NCI-H2107 treated with DMSO at 0.1 percent for 48 hours (cell line): Measurements from ENCODE around the gene ECM2.

Experiments
- DNase-seq: peaks from one replicate; lab custom pipeline; 2025; ENCODE audit not compliant: unreplicated experiment; lab: John Stamatoyannopoulos, UW

Gene ECM2

GRCh38 chr9:92468206-92468605, 67.6 kb downstream of the ECM2 start:
- DNase-seq: no peak

DNA sequence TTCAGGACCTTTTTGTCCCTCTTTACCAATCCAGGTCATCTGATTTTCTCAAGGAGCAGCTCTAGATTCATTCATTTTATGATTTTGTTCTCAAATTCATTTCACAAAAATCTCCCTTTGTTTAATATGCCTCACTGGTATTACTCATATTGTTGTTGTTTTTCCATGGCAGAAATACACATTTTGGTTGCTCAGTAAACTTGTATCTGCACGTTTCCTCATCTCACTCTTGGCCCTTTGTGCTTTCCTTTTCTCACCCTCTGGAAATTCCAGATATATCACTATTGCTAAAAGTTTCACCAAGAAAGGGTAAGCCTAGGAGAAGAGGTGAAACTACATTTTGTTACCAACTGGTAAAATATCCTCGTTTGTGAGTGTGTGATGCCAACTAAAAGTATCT, 68.3 kb downstream of the ECM2 start:
- no peak for DNase-seq

- no peak for DNase-seq
These were observed 68.7 kb downstream of the ECM2 start for GRCh38 chr9:92467041-92467440.

- DNase-seq: no peak
These were observed 71.8 kb downstream of the ECM2 start for GRCh38 chr9:92463984-92464383.

DNA sequence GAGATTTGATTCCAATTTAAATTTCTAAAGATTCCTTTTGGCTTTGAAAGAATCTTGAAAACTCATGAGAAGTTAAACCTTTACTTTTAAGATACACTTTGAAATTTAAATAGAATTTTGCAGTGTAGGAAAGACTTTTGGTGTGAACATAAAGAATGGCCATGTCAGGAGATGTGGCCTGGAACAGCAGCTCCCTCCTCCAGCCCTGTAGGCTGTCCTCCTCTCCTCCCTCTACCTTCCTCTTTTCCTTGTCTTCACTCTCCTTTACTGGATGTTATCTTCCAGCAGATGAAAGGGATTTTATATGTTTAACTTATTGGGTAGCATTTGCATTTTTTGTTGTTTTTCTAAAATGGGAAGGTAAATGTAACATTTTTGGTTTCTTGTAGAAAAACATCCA, 72.4 kb downstream of the ECM2 start:
- DNase-seq: no peak

DNA sequence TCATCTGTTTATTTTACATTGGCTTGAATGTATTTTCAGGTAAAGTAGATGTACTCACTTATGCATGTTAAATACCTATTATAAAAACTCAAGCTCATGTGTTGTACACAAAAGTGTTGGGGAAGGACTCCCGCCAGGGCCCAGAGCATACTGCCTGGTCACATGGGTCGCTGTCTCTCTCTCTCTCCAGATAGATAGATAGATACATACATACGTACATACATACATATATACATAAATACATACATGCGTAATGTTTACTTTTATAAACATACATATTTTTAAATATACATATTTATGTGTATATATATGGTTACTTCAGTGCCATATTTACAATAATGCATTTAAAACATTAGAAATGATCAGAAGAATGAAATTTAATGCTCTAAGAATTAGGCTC, 78.2 kb downstream of the ECM2 start:
- no peak for DNase-seq

- no peak for DNase-seq
These were observed 80.6 kb downstream of the ECM2 start for GRCh38 chr9:92455217-92455616.

DNA sequence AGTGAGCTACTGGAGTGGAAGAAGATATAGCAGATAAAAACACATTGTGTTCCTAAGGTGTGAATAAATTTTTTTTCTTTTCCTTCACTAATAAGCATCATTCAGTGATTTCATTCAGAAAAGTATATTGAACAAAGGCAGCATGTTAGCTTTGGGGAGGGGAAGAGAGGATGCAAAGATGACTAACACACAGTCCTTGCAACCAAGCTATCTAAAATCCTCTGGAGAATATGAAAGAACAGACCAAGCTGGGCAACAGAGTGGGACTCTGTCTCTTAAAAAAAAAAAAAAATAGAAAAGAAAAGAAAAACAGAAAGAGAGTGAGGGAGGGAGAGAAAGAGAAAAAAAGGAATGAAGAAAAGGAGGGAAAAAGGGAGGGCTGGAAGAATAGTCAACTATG, 89.3 kb downstream of the ECM2 start:
- no peak for DNase-seq
